Panc1 (cell line): ENCODE results near the gene XG. TPM values are rescaled to one million over a fixed set of nuclear protein-coding genes. Genes with fewer than 3 reads are reported as not detected.
"Not testable (repeated sequence)": the region's sequence is repeated elsewhere in the genome, so short reads cannot be mapped to it uniquely, and the experiment has no call there.

Experiments
- ATAC-seq: fragments of 200-7000 bp; cut with Tn5 transposase; 2 replicates; pipeline ENCODE4 v1.9.1; 2020; ENCODE audit warnings: mild to moderate bottlenecking, moderate library complexity
- BruUV-seq: library from RNA; stranded (reverse); fragments of 400-500 nt; replicated peaks from 2 replicates; lab custom pipeline; 2021; lab: Mats Ljungman, UMichigan
- CTCF ChIA-PET: fragments of 300-600 bp; sonication (Branson Sonifier 250); formaldehyde crosslinking; loops from one replicate; lab custom pipeline; 2022; ENCODE audit warnings: antibody characterized with exemption; lab: Charles Lee
- POLR2A ChIA-PET: fragments of 300-600 bp; sonication (Branson Sonifier 250); formaldehyde crosslinking; loops from one replicate; lab custom pipeline; 2022; ENCODE audit warnings: antibody characterized with exemption; lab: Charles Lee
- DNase-seq: peaks from one replicate; pipeline ENCODE4 v3.0.0-alpha.2; 2010; ENCODE audit warnings: low read depth, low spot score
- H3K27ac ChIP-seq: 2 replicates; pipeline ENCODE4 v1.5.1; 2011; ENCODE audit warnings: mild to moderate bottlenecking, low read length, inconsistent platforms
- H3K27me3 ChIP-seq: fragments of 200-500 bp; sonication (Bioruptor generic); 2 replicates; pipeline ENCODE4 v1.6.0; 2014; ENCODE audit warnings: low read length, inconsistent platforms; ENCODE audit not compliant: control insufficient read depth, insufficient read depth
- H3K36me3 ChIP-seq: fragments of 200-500 bp; sonication (Bioruptor generic); 2 replicates; pipeline ENCODE4 v1.5.1; 2014; ENCODE audit warnings: inconsistent platforms, mild to moderate bottlenecking, low read length, moderate library complexity; ENCODE audit not compliant: control insufficient read depth, insufficient read depth
- H3K4me1 ChIP-seq: 2 replicates; pipeline ENCODE4 v1.5.1; 2011; ENCODE audit warnings: inconsistent platforms, mild to moderate bottlenecking, low read length, moderate library complexity; ENCODE audit not compliant: control insufficient read depth, insufficient read depth
- H3K4me3 ChIP-seq, 2 experiments: 2 replicates each; pipeline ENCODE4 v1.5.1; 2011 to 2012; ENCODE audit warnings: low read depth in 2 of 2, low read length in 2 of 2, mild to moderate bottlenecking in 2 of 2, inconsistent platforms in 1 of 2, moderate library complexity in 1 of 2
- H3K9me3 ChIP-seq: fragments of 200-500 bp; sonication (Bioruptor generic); 2 replicates; pipeline ENCODE4 v1.5.1; 2014; ENCODE audit warnings: low read depth, mild to moderate bottlenecking, inconsistent platforms, low read length, moderate library complexity; ENCODE audit not compliant: control insufficient read depth, insufficient read depth
- POLR2AphosphoS5 ChIP-seq: IDR thresholded peaks from 2 replicates; pipeline ENCODE4 v1.6.1; 2012; ENCODE audit warnings: mild to moderate bottlenecking, low read depth, low read length, moderate library complexity
- SIN3A ChIP-seq: IDR thresholded peaks from 2 replicates; pipeline ENCODE4 v1.6.1; 2012; ENCODE audit warnings: low read depth, mild to moderate bottlenecking, low read length, moderate library complexity, borderline replicate concordance; ENCODE audit not compliant: insufficient read depth
- TCF7L2 ChIP-seq: IDR thresholded peaks from 2 replicates; pipeline ENCODE4 v1.6.1; 2011; ENCODE audit warnings: mild to moderate bottlenecking, low read depth, low read length, inconsistent platforms
- in situ Hi-C: cut with HindIII; loops from 2 replicates; pipeline ENCODE4 v1.10.0; 2016; ENCODE audit warnings: low sequenced_read_pairs, low pct_unique_long_range_greater_than_20kb
- intact Hi-C: fragments of 100-400 bp; cut with micrococcal nuclease; formaldehyde crosslinking; loops from one replicate; pipeline ENCODE4 v1.10.0; 2022; ENCODE audit not compliant: unreplicated experiment
- total RNA-seq: library from RNA; stranded (reverse); gene quantifications from one replicate; pipeline ENCODE4 v1.2.1, GENCODE V29; 2021; ENCODE audit not compliant: unreplicated experiment
- TF ChIP-seq, protein P1 (sequence below), 2 experiments: IDR thresholded peaks; 2 replicates each; pipeline ENCODE4 v1.6.1; 2011 to 2012; ENCODE audit warnings: low read depth in 2 of 2, control low read depth in 1 of 2, low read length in 1 of 2, mild to moderate bottlenecking in 1 of 2, moderate library complexity in 1 of 2; ENCODE audit not compliant: insufficient read depth in 1 of 2
- TF ChIP-seq, protein P2 (sequence below): fragments of 450-650 bp; IDR thresholded peaks from 2 replicates; pipeline ENCODE4 v1.5.1; 2017; ENCODE audit warnings: mild to moderate bottlenecking

Gene XG
- total RNA-seq, 1 experiment from 2014 or later, result not detected

DNA sequence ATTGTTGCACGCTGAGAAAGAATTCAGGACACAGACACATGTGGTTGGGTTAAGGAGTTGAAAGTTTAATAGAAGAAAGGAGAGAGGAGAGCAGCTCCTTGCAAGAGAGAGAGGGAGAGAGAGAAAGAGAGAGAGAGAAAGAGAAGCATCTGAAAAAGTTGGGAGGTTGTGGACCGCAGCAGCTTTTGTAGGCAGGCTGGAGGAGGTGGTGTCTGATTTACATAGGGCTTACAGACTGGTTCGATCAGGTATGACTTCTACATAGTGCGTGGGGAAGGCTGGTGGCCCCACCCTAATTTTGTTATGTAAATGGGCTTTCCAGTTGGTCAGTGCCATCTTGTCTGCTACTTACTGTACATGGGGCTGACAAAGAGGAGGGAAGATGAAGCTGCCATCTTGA lies 49.4 kb downstream of the XG start:
- ATAC-seq (no peak), DNase-seq (no peak)
- TF ChIP-seq TCF7L2 (no peak), SIN3A (no peak), POLR2AphosphoS5 (no peak)
- TF ChIP-seq, protein P1, sequence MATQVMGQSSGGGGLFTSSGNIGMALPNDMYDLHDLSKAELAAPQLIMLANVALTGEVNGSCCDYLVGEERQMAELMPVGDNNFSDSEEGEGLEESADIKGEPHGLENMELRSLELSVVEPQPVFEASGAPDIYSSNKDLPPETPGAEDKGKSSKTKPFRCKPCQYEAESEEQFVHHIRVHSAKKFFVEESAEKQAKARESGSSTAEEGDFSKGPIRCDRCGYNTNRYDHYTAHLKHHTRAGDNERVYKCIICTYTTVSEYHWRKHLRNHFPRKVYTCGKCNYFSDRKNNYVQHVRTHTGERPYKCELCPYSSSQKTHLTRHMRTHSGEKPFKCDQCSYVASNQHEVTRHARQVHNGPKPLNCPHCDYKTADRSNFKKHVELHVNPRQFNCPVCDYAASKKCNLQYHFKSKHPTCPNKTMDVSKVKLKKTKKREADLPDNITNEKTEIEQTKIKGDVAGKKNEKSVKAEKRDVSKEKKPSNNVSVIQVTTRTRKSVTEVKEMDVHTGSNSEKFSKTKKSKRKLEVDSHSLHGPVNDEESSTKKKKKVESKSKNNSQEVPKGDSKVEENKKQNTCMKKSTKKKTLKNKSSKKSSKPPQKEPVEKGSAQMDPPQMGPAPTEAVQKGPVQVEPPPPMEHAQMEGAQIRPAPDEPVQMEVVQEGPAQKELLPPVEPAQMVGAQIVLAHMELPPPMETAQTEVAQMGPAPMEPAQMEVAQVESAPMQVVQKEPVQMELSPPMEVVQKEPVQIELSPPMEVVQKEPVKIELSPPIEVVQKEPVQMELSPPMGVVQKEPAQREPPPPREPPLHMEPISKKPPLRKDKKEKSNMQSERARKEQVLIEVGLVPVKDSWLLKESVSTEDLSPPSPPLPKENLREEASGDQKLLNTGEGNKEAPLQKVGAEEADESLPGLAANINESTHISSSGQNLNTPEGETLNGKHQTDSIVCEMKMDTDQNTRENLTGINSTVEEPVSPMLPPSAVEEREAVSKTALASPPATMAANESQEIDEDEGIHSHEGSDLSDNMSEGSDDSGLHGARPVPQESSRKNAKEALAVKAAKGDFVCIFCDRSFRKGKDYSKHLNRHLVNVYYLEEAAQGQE (IDR thresholded peaks at IDR 0.05; ENCODE audit: insufficient read depth in 1 of 2, low read depth in 2 of 2, low read length in 1 of 2), result no peak
- TF ChIP-seq, protein P2, sequence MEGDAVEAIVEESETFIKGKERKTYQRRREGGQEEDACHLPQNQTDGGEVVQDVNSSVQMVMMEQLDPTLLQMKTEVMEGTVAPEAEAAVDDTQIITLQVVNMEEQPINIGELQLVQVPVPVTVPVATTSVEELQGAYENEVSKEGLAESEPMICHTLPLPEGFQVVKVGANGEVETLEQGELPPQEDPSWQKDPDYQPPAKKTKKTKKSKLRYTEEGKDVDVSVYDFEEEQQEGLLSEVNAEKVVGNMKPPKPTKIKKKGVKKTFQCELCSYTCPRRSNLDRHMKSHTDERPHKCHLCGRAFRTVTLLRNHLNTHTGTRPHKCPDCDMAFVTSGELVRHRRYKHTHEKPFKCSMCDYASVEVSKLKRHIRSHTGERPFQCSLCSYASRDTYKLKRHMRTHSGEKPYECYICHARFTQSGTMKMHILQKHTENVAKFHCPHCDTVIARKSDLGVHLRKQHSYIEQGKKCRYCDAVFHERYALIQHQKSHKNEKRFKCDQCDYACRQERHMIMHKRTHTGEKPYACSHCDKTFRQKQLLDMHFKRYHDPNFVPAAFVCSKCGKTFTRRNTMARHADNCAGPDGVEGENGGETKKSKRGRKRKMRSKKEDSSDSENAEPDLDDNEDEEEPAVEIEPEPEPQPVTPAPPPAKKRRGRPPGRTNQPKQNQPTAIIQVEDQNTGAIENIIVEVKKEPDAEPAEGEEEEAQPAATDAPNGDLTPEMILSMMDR, result no peak
- ChIA-PET POLR2A (no interaction called here), CTCF (interaction anchor here (0.6 kb wide), 1 partner anchor 10 kb away, joined by 3 read pairs; no protein-coding TSS in a partner anchor)
- BruUV-seq, result no TSS peak
- Histone ChIP-seq H3K4me1 (no peaks in the 10 kb centered on the region), H3K36me3 (no peaks in the 10 kb centered on the region), H3K9me3 (no peaks in the 10 kb centered on the region), H3K27me3 (no peaks in the 10 kb centered on the region), H3K4me3 (no peak overlapping the region), H3K27ac (no peak overlapping the region)
- in situ Hi-C loops (no loop called here), intact Hi-C loops (no loop called here)

GRCh38 chrX:2802376-2803090 lies 50.7 kb downstream of the XG start:
- H3K27me3 ChIP-seq, in situ Hi-C loops, CTCF ChIA-PET, H3K9me3 ChIP-seq, H3K4me3 ChIP-seq, H3K36me3 ChIP-seq, ATAC-seq, DNase-seq, BruUV-seq, H3K4me1 ChIP-seq, POLR2A ChIA-PET, intact Hi-C loops, H3K27ac ChIP-seq: not testable (repeated sequence)

GRCh38 chrX:2803486-2803885 lies 51.6 kb downstream of the XG start:
- ATAC-seq, H3K36me3 ChIP-seq, intact Hi-C loops, H3K27me3 ChIP-seq, POLR2A ChIA-PET, H3K9me3 ChIP-seq, BruUV-seq, DNase-seq, H3K4me3 ChIP-seq, CTCF ChIA-PET, H3K27ac ChIP-seq, in situ Hi-C loops, H3K4me1 ChIP-seq: not testable (repeated sequence)

GRCh38 chrX:2804106-2804843 lies 52.4 kb downstream of the XG start:
- H3K4me3 ChIP-seq, H3K27ac ChIP-seq, CTCF ChIA-PET, H3K36me3 ChIP-seq, H3K27me3 ChIP-seq, intact Hi-C loops, H3K9me3 ChIP-seq, POLR2A ChIA-PET, ATAC-seq, BruUV-seq, in situ Hi-C loops, H3K4me1 ChIP-seq, DNase-seq: not testable (repeated sequence)

DNA sequence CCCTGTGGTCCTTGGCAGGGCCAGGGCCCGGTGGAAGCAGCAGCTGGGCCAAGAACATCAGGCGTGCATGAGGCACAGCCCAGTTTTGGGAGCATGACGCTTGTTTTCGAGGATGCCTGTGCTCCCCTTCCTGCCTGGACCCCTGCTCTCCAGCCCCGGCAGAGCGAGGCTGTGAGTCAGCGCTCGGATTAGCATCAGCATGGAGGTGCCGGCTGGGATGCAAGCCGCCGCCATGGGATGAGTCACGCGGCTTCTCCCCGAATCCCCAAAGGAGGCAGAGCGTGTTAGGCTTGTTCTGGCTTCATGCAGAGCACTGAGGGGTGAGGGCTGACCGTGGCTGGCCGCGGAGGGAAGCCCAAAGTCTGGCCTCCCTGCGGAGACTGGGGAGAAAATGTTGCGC lies 53.0 kb downstream of the XG start:
- H3K9me3 ChIP-seq, H3K27ac ChIP-seq, POLR2A ChIA-PET, H3K4me1 ChIP-seq, in situ Hi-C loops, ATAC-seq, H3K36me3 ChIP-seq, H3K27me3 ChIP-seq, DNase-seq, H3K4me3 ChIP-seq, intact Hi-C loops, CTCF ChIA-PET, BruUV-seq: not testable (repeated sequence)
